ENCODE measurements around the gene LYST. TPM values are rescaled to one million over a fixed set of nuclear protein-coding genes. Genes with fewer than 3 reads are reported as not detected.
"Not testable (repeated sequence)": the region's sequence is repeated elsewhere in the genome, so short reads cannot be mapped to it uniquely, and the experiment has no call there.

The LYST gene
- total and polyA plus RNA-seq, 10 donors, result 9.0 to 169 (median 98.1) TPM

DNA sequence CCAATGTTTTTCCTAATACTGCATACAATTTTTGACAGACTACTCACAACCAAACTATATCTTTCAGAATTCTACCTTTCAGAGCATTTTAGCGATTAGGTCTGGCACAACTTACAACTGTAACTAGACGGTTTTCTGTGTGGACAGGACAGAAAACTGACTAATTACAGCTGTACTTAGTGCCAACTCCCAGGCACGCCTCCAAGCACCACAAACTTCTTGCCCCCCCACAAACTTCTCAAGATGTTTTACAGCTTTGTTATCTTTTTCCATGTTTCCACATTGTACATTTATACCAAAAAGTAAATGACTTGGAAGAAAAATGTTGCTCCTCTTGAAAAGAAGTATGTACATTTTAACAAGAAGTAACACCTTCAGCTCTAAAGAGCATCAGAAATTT is 13.8 kb downstream of the LYST start:
- TF ChIP-seq POLR2AphosphoS5 (IDR thresholded peaks at IDR 0.05) (no peak), POLR2A (IDR thresholded peaks at IDR 0.05) (no peak)
- TF ChIP-seq, protein P1, sequence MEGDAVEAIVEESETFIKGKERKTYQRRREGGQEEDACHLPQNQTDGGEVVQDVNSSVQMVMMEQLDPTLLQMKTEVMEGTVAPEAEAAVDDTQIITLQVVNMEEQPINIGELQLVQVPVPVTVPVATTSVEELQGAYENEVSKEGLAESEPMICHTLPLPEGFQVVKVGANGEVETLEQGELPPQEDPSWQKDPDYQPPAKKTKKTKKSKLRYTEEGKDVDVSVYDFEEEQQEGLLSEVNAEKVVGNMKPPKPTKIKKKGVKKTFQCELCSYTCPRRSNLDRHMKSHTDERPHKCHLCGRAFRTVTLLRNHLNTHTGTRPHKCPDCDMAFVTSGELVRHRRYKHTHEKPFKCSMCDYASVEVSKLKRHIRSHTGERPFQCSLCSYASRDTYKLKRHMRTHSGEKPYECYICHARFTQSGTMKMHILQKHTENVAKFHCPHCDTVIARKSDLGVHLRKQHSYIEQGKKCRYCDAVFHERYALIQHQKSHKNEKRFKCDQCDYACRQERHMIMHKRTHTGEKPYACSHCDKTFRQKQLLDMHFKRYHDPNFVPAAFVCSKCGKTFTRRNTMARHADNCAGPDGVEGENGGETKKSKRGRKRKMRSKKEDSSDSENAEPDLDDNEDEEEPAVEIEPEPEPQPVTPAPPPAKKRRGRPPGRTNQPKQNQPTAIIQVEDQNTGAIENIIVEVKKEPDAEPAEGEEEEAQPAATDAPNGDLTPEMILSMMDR (IDR thresholded peaks at IDR 0.05 in 8 of 11, conservative IDR thresholded peaks at IDR 0.05 in 3 of 11), result no peak

DNA sequence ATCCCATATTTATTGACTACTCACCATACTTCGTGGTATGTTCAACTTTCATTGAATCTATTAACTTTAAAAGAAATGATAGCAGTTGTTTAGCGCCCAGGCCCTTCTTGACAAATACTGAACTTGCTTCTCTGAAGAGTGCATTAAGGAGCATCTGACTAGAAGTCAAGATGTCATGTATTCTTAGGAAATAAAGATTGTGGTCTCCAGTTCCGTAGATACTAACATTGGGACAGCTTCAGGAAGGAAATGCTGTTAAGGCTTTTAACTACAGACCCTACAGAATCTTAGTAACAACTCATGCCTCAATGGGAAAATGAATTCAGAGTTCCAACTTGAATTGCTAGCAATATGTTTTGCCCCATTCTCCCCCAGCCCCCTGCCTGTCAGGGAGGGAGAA is 14.8 kb downstream of the LYST start:
- no peak overlapping the region for H3K4me3 ChIP-seq
- peaks cover 0 to 100% (median 75%) of the 10 kb centered on the region in 6 donors for H3K4me1 ChIP-seq
- WGBS, 5 donors, result 52 to 79% (median 64%) methylated on average over 3 of the region's 3 CpGs
- no peak for DNase-seq
- intact Hi-C loops (cut with DNase I; ENCODE audit: low total_unique reads), result no loop called here
- no peaks in the 10 kb centered on the region for H3K27me3 ChIP-seq (replicated peaks in 1 of 7)
- no peaks in the 10 kb centered on the region for H3K36me3 ChIP-seq
- TF ChIP-seq, protein P1 (IDR thresholded peaks at IDR 0.05 in 8 of 11, conservative IDR thresholded peaks at IDR 0.05 in 3 of 11), result no peak
- TF ChIP-seq POLR2AphosphoS5 (IDR thresholded peaks at IDR 0.05), result no peak
- TF ChIP-seq POLR2A (IDR thresholded peaks at IDR 0.05), result no peak
- H3K27ac ChIP-seq, result peak overlapping the region in 4 of 8 donors; percentile 42 to 52 (median 48)
- peaks cover 0 to 7% (median 5%) of the 10 kb centered on the region in 8 donors for H3K9me3 ChIP-seq

More for the DNA sequence above, 13.8 kb downstream of the LYST start:
- Histone ChIP-seq H3K4me1 (peaks cover 0 to 100% (median 73%) of the 10 kb centered on the region in 6 donors), H3K27ac (peak overlapping the region in 2 of 8 donors; percentile 48 to 52), H3K9me3 (no peaks in the 10 kb centered on the region), H3K4me3 (no peak overlapping the region), H3K27me3 (replicated peaks in 1 of 7) (no peaks in the 10 kb centered on the region), H3K36me3 (no peaks in the 10 kb centered on the region)
- no peak for DNase-seq
- WGBS, 5 donors, result 48 to 77% (median 64%) methylated on average over 3 of the region's 3 CpGs
- intact Hi-C loops (cut with DNase I; ENCODE audit: low total_unique reads), result no loop called here

DNA sequence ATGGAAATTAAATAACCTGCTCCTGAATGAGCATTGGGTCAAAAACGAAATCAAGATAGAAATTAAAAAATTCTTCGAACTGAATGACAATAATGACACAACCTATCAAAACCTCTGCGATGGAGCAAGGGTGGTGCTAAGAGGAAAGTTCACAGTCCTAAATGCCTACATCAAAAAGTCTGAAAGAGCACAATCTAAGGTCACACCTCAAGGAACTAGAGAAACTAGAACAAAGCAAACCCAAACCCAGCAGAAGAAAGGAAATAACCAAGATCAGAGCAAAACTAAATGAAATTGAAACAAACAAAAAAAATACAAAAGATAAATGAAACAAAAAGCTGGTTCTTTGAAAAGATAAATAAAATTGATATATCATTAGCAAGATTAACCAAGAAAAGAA is 18.5 kb downstream of the LYST start:
- peaks cover 9 to 100% (median 65%) of the 10 kb centered on the region in 6 donors for H3K4me1 ChIP-seq

DNA sequence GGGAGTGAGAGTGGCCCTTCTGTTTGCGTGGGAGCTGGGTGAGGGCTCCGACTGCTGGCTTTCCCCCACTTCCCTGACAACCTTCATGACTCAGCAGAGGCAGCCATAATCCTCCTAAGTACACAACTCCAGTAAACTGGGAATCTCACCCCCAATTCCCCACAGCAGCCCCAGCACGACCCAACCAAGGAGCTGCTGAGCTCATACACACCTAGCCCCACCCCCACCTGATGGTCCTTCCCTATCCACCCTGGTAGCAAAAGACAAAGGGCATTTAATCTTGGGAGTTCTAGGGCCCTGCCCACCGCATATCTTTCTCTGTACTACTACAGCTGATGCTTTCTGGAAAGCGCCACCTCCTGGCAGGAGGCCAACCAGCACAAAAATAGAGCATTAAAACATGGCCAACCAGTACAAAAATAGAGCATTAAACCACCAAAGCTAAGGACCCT is 21.0 kb downstream of the LYST start:
- DNase-seq; H3K27me3 ChIP-seq (replicated peaks in 1 of 7); H3K36me3 ChIP-seq; intact Hi-C loops (cut with DNase I; ENCODE audit: low total_unique reads): not testable (repeated sequence)
- peaks cover 0 to 12% (median 9%) of the 10 kb centered on the region in 8 donors for H3K9me3 ChIP-seq
- H3K4me3 ChIP-seq, result peak overlapping the region in 1 of 8 donors; percentile 2
- H3K4me1 ChIP-seq, result peaks cover 22 to 100% (median 74%) of the 10 kb centered on the region in 6 donors
- WGBS, 5 donors, result 62 to 81% (median 75%) methylated on average over 5 of the region's 5 CpGs
- TF ChIP-seq, protein P1 (IDR thresholded peaks at IDR 0.05 in 8 of 11, conservative IDR thresholded peaks at IDR 0.05 in 3 of 11), result peak in 1 of 11 experiments; percentile 15
- H3K27ac ChIP-seq, result peak overlapping the region in 3 of 8 donors; percentile 46 to 59 (median 50)

More for the DNA sequence above, 18.5 kb downstream of the LYST start:
- H3K27me3 ChIP-seq (replicated peaks in 1 of 7); DNase-seq; intact Hi-C loops (cut with DNase I; ENCODE audit: low total_unique reads); H3K4me3 ChIP-seq; H3K36me3 ChIP-seq: not testable (repeated sequence)
- Histone ChIP-seq H3K27ac (peak overlapping the region in 6 of 8 donors; percentile 5 to 45 (median 37)), H3K9me3 (peaks cover 0 to 12% (median 9%) of the 10 kb centered on the region in 8 donors)
- 71 to 83% (median 76%) methylated on average over 3 of the region's 3 CpGs for WGBS, 5 donors

Measured in spleen (tissue), 11 donors.